ENCODE results near the gene PCLAF.

DNA sequence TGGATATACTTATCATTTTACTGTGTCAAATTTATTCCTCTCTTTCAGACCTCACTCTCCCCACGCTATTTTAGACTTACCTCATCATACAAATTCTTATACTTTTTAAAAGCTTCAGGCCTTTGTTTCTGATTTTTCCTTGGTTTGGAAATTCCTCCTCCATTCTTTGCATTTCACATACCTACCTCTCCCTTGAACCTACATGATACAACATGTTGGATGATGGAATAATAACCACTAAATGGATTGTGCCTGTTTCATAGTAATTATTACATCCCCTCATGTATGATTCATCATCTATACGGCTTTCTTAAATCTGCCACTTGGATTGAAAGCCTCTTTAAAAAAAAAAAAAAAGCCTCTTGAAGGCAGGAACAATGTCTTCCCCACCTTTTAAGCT, 31.0 kb upstream of the PCLAF start:
- TF ChIP-seq POLR2A (IDR thresholded peaks at IDR 0.05; ENCODE audit: borderline replicate concordance, extremely low read depth, insufficient read depth, insufficient read length) (no peak), EZH2phosphoT487 (IDR thresholded peaks at IDR 0.05; ENCODE audit: borderline replicate concordance) (no peak), CTCF (IDR thresholded peaks at IDR 0.05 in 2 of 3, conservative IDR thresholded peaks at IDR 0.05 in 1 of 3; ENCODE audit: borderline replicate concordance in 1 of 3, insufficient read depth in 1 of 3, low read depth in 2 of 3, low read length in 2 of 3) (no peak), MAX (IDR thresholded peaks at IDR 0.05) (no peak)
- TF ChIP-seq, protein P1, sequence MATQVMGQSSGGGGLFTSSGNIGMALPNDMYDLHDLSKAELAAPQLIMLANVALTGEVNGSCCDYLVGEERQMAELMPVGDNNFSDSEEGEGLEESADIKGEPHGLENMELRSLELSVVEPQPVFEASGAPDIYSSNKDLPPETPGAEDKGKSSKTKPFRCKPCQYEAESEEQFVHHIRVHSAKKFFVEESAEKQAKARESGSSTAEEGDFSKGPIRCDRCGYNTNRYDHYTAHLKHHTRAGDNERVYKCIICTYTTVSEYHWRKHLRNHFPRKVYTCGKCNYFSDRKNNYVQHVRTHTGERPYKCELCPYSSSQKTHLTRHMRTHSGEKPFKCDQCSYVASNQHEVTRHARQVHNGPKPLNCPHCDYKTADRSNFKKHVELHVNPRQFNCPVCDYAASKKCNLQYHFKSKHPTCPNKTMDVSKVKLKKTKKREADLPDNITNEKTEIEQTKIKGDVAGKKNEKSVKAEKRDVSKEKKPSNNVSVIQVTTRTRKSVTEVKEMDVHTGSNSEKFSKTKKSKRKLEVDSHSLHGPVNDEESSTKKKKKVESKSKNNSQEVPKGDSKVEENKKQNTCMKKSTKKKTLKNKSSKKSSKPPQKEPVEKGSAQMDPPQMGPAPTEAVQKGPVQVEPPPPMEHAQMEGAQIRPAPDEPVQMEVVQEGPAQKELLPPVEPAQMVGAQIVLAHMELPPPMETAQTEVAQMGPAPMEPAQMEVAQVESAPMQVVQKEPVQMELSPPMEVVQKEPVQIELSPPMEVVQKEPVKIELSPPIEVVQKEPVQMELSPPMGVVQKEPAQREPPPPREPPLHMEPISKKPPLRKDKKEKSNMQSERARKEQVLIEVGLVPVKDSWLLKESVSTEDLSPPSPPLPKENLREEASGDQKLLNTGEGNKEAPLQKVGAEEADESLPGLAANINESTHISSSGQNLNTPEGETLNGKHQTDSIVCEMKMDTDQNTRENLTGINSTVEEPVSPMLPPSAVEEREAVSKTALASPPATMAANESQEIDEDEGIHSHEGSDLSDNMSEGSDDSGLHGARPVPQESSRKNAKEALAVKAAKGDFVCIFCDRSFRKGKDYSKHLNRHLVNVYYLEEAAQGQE (IDR thresholded peaks at IDR 0.05; ENCODE audit: low read depth), result no peak
